ENCODE measurements around the gene OR1D5.

- TF ChIP-seq ZFP30 (CRISPR knock-in tag; IDR thresholded peaks at IDR 0.05) (no peak), ZC3H10 (CRISPR knock-in tag; IDR thresholded peaks at IDR 0.05) (no peak), ZNF70 (CRISPR knock-in tag; IDR thresholded peaks at IDR 0.05) (no peak)
Observed at GRCh38 chr17:3026125-3026855, 37.1 kb downstream of the OR1D5 start.

All from SK-N-SH treated with all-trans-retinoic acid at 6 μM for 48 hours (cell line).